PC-9 (cell line): ENCODE measurements around the gene SELENON. TPM values are rescaled to one million over a fixed set of nuclear protein-coding genes. Genes with fewer than 3 reads are reported as not detected.

Experiments used
- BruUV-seq: library from RNA; stranded (reverse); fragments of 400-500 nt; replicated peaks from 2 replicates; lab custom pipeline; 2021; lab: Mats Ljungman, UMichigan
- CTCF ChIA-PET: fragments of 300-600 bp; sonication (Branson Sonifier 250); formaldehyde crosslinking; loops from one replicate; lab custom pipeline; 2022; ENCODE audit warnings: antibody characterized with exemption; lab: Charles Lee
- POLR2A ChIA-PET: fragments of 300-600 bp; sonication (Branson Sonifier 250); formaldehyde crosslinking; loops from one replicate; lab custom pipeline; 2022; ENCODE audit warnings: antibody characterized with exemption; ENCODE audit not compliant: unreplicated experiment; lab: Charles Lee
- DNase-seq, 2 experiments: peaks; one replicate each; pipeline versions ENCODE4 v3.0.0 to v3.0.0-alpha.2; 2015 to 2022; ENCODE audit warnings: mixed read lengths in 1 of 2
- H2AFZ ChIP-seq: fragments of 200-600 bp; sonication (generic); 2 replicates; pipeline ENCODE4 v1.8.1; 2017; ENCODE audit warnings: antibody characterized with exemption
- H3F3A ChIP-seq: fragments of 200-600 bp; sonication (generic); 2 replicates; pipeline ENCODE4 v1.8.1; 2017; ENCODE audit warnings: antibody characterized with exemption, mild to moderate bottlenecking, low read depth; ENCODE audit not compliant: insufficient read depth
- H3K27ac ChIP-seq: fragments of 200-600 bp; sonication (generic); 2 replicates; pipeline ENCODE4 v1.6.1; 2016; ENCODE audit warnings: mixed run types
- H3K27me3 ChIP-seq: fragments of 200-600 bp; sonication (generic); 2 replicates; pipeline ENCODE4 v1.6.1; 2016; ENCODE audit warnings: low read depth, mixed run types; ENCODE audit not compliant: insufficient read depth
- H3K36me3 ChIP-seq: fragments of 200-600 bp; sonication (generic); 2 replicates; pipeline ENCODE4 v1.6.1; 2016; ENCODE audit warnings: low read depth, mixed run types
- H3K4me1 ChIP-seq: fragments of 200-600 bp; sonication (generic); replicated peaks from 2 replicates; pipeline ENCODE4 v1.6.1; 2016; ENCODE audit warnings: mixed run types; ENCODE audit not compliant: insufficient read depth
- H3K4me2 ChIP-seq: fragments of 200-600 bp; sonication (generic); 2 replicates; pipeline ENCODE4 v1.6.1; 2017; ENCODE audit warnings: mixed run types
- H3K4me3 ChIP-seq: fragments of 200-600 bp; sonication (generic); 2 replicates; pipeline ENCODE4 v1.6.1; 2016; ENCODE audit warnings: mixed run types
- H3K79me2 ChIP-seq: fragments of 200-600 bp; sonication (generic); 2 replicates; pipeline ENCODE4 v1.6.1; 2017; ENCODE audit warnings: low read depth, mixed run types
- H3K9me2 ChIP-seq: fragments of 200-600 bp; sonication (generic); 2 replicates; pipeline ENCODE4 v1.8.1; 2017; ENCODE audit warnings: mild to moderate bottlenecking; ENCODE audit not compliant: insufficient read depth
- H3K9me3 ChIP-seq: fragments of 200-600 bp; sonication (generic); 2 replicates; pipeline ENCODE4 v1.8.1; 2016; ENCODE audit warnings: low read depth; ENCODE audit not compliant: insufficient read depth
- H4K20me1 ChIP-seq: fragments of 200-600 bp; sonication (generic); 2 replicates; pipeline ENCODE4 v1.8.1; 2017; ENCODE audit not compliant: insufficient read depth
- CTCF ChIP-seq: fragments of 200-600 bp; sonication (generic); conservative IDR thresholded peaks from 2 replicates; pipeline ENCODE4 v1.6.1; 2017; ENCODE audit warnings: mixed run types, antibody characterized with exemption, mild to moderate bottlenecking, moderate library complexity
- EZH2 ChIP-seq: fragments of 200-600 bp; sonication (generic); IDR thresholded peaks from 2 replicates; pipeline ENCODE4 v1.8.0; 2017; ENCODE audit warnings: antibody characterized with exemption, low read depth
- intact Hi-C: fragments of 100-400 bp; cut with micrococcal nuclease; formaldehyde crosslinking; loops from one replicate; pipeline ENCODE4 v1.10.0; 2022; ENCODE audit not compliant: unreplicated experiment
- total RNA-seq: library from RNA; stranded (reverse); gene quantifications from 2 replicates; pipeline ENCODE4 v1.2.3, GENCODE V29; 2021

Gene SELENON
- total RNA-seq, 1 experiment from 2014 or later = 44.3 TPM

GRCh38 chr1:25780318-25781129 lies 19.5 kb upstream of the SELENON start:
- H3K4me2 ChIP-seq = no peak overlapping the region
- no peak overlapping the region for H2AFZ ChIP-seq
- ChIA-PET CTCF (no interaction called here), POLR2A (interaction anchor here (0.6 kb wide), 1 partner anchor 165 kb away, joined by 3 read pairs; no protein-coding TSS in a partner anchor)
- H3K4me3 ChIP-seq = no peak overlapping the region
- no peaks in the 10 kb centered on the region for H4K20me1 ChIP-seq
- H3K9me3 ChIP-seq = no peaks in the 10 kb centered on the region
- no peaks in the 10 kb centered on the region for H3K79me2 ChIP-seq
- peaks cover 12% of the 10 kb centered on the region; the same call in 1 of the 2 replicates for H3K4me1 ChIP-seq
- H3K27me3 ChIP-seq = no peaks in the 10 kb centered on the region
- no peaks in the 10 kb centered on the region for H3K36me3 ChIP-seq
- DNase-seq = no peak
- no peaks in the 10 kb centered on the region for H3K9me2 ChIP-seq
- no peak overlapping the region for H3K27ac ChIP-seq
- intact Hi-C loops = no loop called here
- TF ChIP-seq CTCF (no peak), EZH2 (no peak)
- no TSS peak for BruUV-seq
- H3F3A ChIP-seq = no peaks in the 10 kb centered on the region

- H3K79me2 ChIP-seq = no peaks in the 10 kb centered on the region
- H3K27me3 ChIP-seq = no peaks in the 10 kb centered on the region
- no peak overlapping the region for H3K4me3 ChIP-seq
- no peaks in the 10 kb centered on the region for H3K9me3 ChIP-seq
- H3K4me1 ChIP-seq = peaks cover 6% of the 10 kb centered on the region; the same call in 1 of the 2 replicates
- ChIA-PET POLR2A (interaction anchor here (0.6 kb wide), 1 partner anchor 165 kb away, joined by 3 read pairs; no protein-coding TSS in a partner anchor), CTCF (no interaction called here)
- H2AFZ ChIP-seq = no peak overlapping the region
- H3K36me3 ChIP-seq = no peaks in the 10 kb centered on the region
- H3K4me2 ChIP-seq = no peak overlapping the region
- no peak for DNase-seq
- no peak overlapping the region for H3K27ac ChIP-seq
- no peaks in the 10 kb centered on the region for H4K20me1 ChIP-seq
- TF ChIP-seq CTCF (no peak), EZH2 (no peak)
- no TSS peak for BruUV-seq
- no peaks in the 10 kb centered on the region for H3F3A ChIP-seq
- no peaks in the 10 kb centered on the region for H3K9me2 ChIP-seq
- intact Hi-C loops = no loop called here
Observed at GRCh38 chr1:25781130-25781433, 18.9 kb upstream of the SELENON start.

- Histone ChIP-seq H3K9me2 (no peaks in the 10 kb centered on the region), H3K27me3 (no peaks in the 10 kb centered on the region), H3K4me1 (peaks cover 21% of the 10 kb centered on the region), H3K4me3 (no peak overlapping the region), H3K79me2 (no peaks in the 10 kb centered on the region), H3F3A (peaks cover 7% of the 10 kb centered on the region), H3K4me2 (no peak overlapping the region), H3K36me3 (no peaks in the 10 kb centered on the region), H4K20me1 (no peaks in the 10 kb centered on the region), H3K9me3 (no peaks in the 10 kb centered on the region), H3K27ac (no peak overlapping the region), H2AFZ (no peak overlapping the region)
- TF ChIP-seq EZH2 = no peak
- no peak for TF ChIP-seq CTCF
- intact Hi-C loops = no loop called here
- ChIA-PET POLR2A (interaction anchor here (0.5 kb wide), 1 partner anchor 173 kb away, joined by 3 read pairs; no protein-coding TSS in a partner anchor), CTCF (no interaction called here)
- no peak for DNase-seq
- no TSS peak for BruUV-seq
Observed at GRCh38 chr1:25782608-25783201, 17.3 kb upstream of the SELENON start.
